Prostate gland (tissue), 2 donors: Measurements from ENCODE around the gene UQCC3. TPM values are rescaled to one million over a fixed set of nuclear protein-coding genes. Genes with fewer than 3 reads are reported as not detected.
A peak's percentile ranks its signal among the peaks of the same experiment; 100 is the strongest.

Source experiments
- DNase-seq: peaks from one replicate; pipeline ENCODE4 v3.0.0-alpha.2; 2019; ENCODE audit warnings: low spot score
- H3K27ac ChIP-seq, 2 donors: fragments of 200-600 bp; sonication (generic); 2 replicates each; pipeline ENCODE4 v1.5.1; 2017 to 2019
- H3K27me3 ChIP-seq: fragments of 200-600 bp; sonication (generic); replicated peaks from 2 replicates; pipeline ENCODE4 v1.5.1; 2019; ENCODE audit not compliant: insufficient read depth
- H3K36me3 ChIP-seq, 2 donors: fragments of 200-600 bp; sonication (generic); 1 replicate in 1 of 2; 2 replicates in 1 of 2; pipeline versions ENCODE4 v1.5.1 to v1.8.1; 2017 to 2019
- H3K4me1 ChIP-seq: fragments of 200-600 bp; sonication (generic); replicated peaks from 2 replicates; pipeline ENCODE4 v1.5.1; 2019
- H3K4me3 ChIP-seq, 2 donors: fragments of 200-600 bp; sonication (generic); 2 replicates each; pipeline ENCODE4 v1.5.1; 2017 to 2019
- H3K9me3 ChIP-seq: fragments of 200-600 bp; sonication (generic); 2 replicates; pipeline ENCODE4 v1.5.1; 2017
- CTCF ChIP-seq, 4 experiments: fragments of 200-600 bp in 2 of 4; fragments of 450-650 bp in 2 of 4; sonication (generic) in 2 of 4; IDR thresholded peaks; 1 replicate in 3 of 4; 2 replicates in 1 of 4; pipeline ENCODE4 v1.5.1; 2016 to 2019; ENCODE audit warnings: antibody characterized with exemption in 4 of 4, mild to moderate bottlenecking in 2 of 4, moderate library complexity in 2 of 4
- POLR2A ChIP-seq: fragments of 450-650 bp; IDR thresholded peaks from one replicate; pipeline ENCODE4 v1.6.1; 2016; ENCODE audit warnings: antibody characterized with exemption, mild to moderate bottlenecking
- POLR2AphosphoS5 ChIP-seq: sonication (generic); formaldehyde crosslinking; IDR thresholded peaks from one replicate; pipeline ENCODE4 v1.6.1; 2017; ENCODE audit warnings: antibody characterized with exemption
- WGBS: methylation state at CpG from one replicate; pipeline ENCODE4 v1.1.5; 2018; 5-methylcytosine and 5-hydroxymethylcytosine counted together
- intact Hi-C: fragments of 100-400 bp; cut with DNase I; formaldehyde crosslinking; loops from one replicate; pipeline ENCODE4 v1.14.2; 2022
- total RNA-seq, 2 donors: library from RNA; depleted of rRNA; stranded (reverse); fragments of >200 nt; gene quantifications; one replicate each; pipeline ENCODE4 v1.1.0, GENCODE V29; 2016

Gene UQCC3
- total RNA-seq, 2 donors from 2014 or later, result 10.3 to 18.3 TPM

- peak within 1 kb of the TSS; percentile 80 to 86 for H3K4me3 ChIP-seq
- under 1% methylated on average over 42 of the region's 47 CpGs for WGBS
- H3K9me3 ChIP-seq, result no peaks in the 10 kb centered on the region
- H3K27ac ChIP-seq, result peak within 1 kb of the TSS; percentile 87 to 90
- DNase-seq, result peak; percentile 96
- intact Hi-C loops, result no loop called here
- H3K4me1 ChIP-seq, result peaks cover 10% of the 10 kb centered on the region
- H3K36me3 ChIP-seq, result no peaks in the 10 kb centered on the region
- no peaks in the 10 kb centered on the region for H3K27me3 ChIP-seq
- peak; percentile 97 for TF ChIP-seq POLR2AphosphoS5
- TF ChIP-seq CTCF (IDR thresholded peaks at IDR 0.05), result no peak
- TF ChIP-seq POLR2A, result peak; percentile 89
Measured at GRCh38 chr11:62665075-62665598, 6.3 kb upstream of the UQCC3 start, which contains the start of the genes C11orf98 and CSKMT. Gene C11orf98, minus strand, starts transcription at chr11:62665210. Its CDS starts 41 bp downstream, at chr11:62665169. Gene CSKMT, plus strand, starts transcription at chr11:62665312. Its CDS starts 568 bp downstream, at chr11:62665880.

GRCh38 chr11:62665599-62666258, 5.7 kb upstream of the UQCC3 start:
- intact Hi-C loops, result no loop called here
- Histone ChIP-seq H3K27me3 (no peaks in the 10 kb centered on the region), H3K4me3 (peak overlapping the region; percentile 80 to 86), H3K4me1 (peaks cover 11% of the 10 kb centered on the region), H3K27ac (peak overlapping the region; percentile 87 to 90), H3K9me3 (no peaks in the 10 kb centered on the region), H3K36me3 (no peaks in the 10 kb centered on the region)
- WGBS, result 1% methylated on average over 39 of the region's 39 CpGs
- TF ChIP-seq POLR2AphosphoS5 (no peak), CTCF (IDR thresholded peaks at IDR 0.05) (no peak), POLR2A (no peak)
- DNase-seq, result peak; percentile 22

GRCh38 chr11:62666259-62666926, 5.1 kb upstream of the UQCC3 start:
- no peak for DNase-seq
- WGBS, result 33% methylated on average over 16 of the region's 16 CpGs
- H3K4me3 ChIP-seq, result peak overlapping the region; percentile 80 to 86
- H3K9me3 ChIP-seq, result no peaks in the 10 kb centered on the region
- intact Hi-C loops, result no loop called here
- TF ChIP-seq CTCF (IDR thresholded peaks at IDR 0.05) (no peak), POLR2AphosphoS5 (no peak), POLR2A (no peak)
- H3K4me1 ChIP-seq, result peaks cover 12% of the 10 kb centered on the region
- H3K36me3 ChIP-seq, result no peaks in the 10 kb centered on the region
- H3K27me3 ChIP-seq, result no peaks in the 10 kb centered on the region
- H3K27ac ChIP-seq, result peak overlapping the region; percentile 87 to 90

- intact Hi-C loops, result no loop called here
- peaks cover 12% of the 10 kb centered on the region for H3K4me1 ChIP-seq
- H3K27me3 ChIP-seq, result no peaks in the 10 kb centered on the region
- H3K27ac ChIP-seq, result no peak overlapping the region
- no peak for DNase-seq
- TF ChIP-seq POLR2AphosphoS5 (no peak), CTCF (IDR thresholded peaks at IDR 0.05) (no peak), POLR2A (no peak)
- H3K4me3 ChIP-seq, result no peak overlapping the region
- H3K9me3 ChIP-seq, result no peaks in the 10 kb centered on the region
- WGBS, result 53% methylated on average over 2 of the region's 2 CpGs
- no peaks in the 10 kb centered on the region for H3K36me3 ChIP-seq
Measured at GRCh38 chr11:62667460-62667859, 4.0 kb upstream of the UQCC3 start.
